Neuronal stem cell (in vitro differentiated cells): ENCODE data around the gene MDK.
A peak's percentile ranks its signal among the peaks of the same experiment; 100 is the strongest.

Source experiments
- DNase-seq: peaks from one replicate; pipeline ENCODE4 v3.0.0-alpha.2; 2013; ENCODE audit warnings: low spot score
- H2AFZ ChIP-seq: one replicate; pipeline ENCODE4 v1.6.1; 2013; ENCODE audit warnings: mild to moderate bottlenecking, low read length, inconsistent platforms
- H2AK5ac ChIP-seq: 2 replicates; pipeline ENCODE4 v1.6.1; 2013; ENCODE audit warnings: low read depth, mild to moderate bottlenecking, inconsistent platforms, low read length, moderate library complexity, mixed read lengths
- H2BK120ac ChIP-seq: 2 replicates; pipeline ENCODE4 v1.6.1; 2013; ENCODE audit warnings: low read depth, mild to moderate bottlenecking, inconsistent platforms, low read length, moderate library complexity, mixed read lengths
- H2BK12ac ChIP-seq: one replicate; pipeline ENCODE4 v1.6.1; 2013; ENCODE audit warnings: low read length, inconsistent platforms
- H2BK15ac ChIP-seq: 2 replicates; pipeline ENCODE4 v1.6.1; 2013; ENCODE audit warnings: mild to moderate bottlenecking, low read length, inconsistent platforms, mixed read lengths
- H2BK5ac ChIP-seq: one replicate; pipeline ENCODE4 v1.6.1; 2013; ENCODE audit warnings: inconsistent platforms, mild to moderate bottlenecking, low read length, moderate library complexity
- H3K14ac ChIP-seq: one replicate; pipeline ENCODE4 v1.6.1; 2013; ENCODE audit warnings: low read length, inconsistent platforms
- H3K18ac ChIP-seq: 2 replicates; pipeline ENCODE4 v1.6.1; 2013; ENCODE audit warnings: low read length, inconsistent platforms
- H3K23ac ChIP-seq: 2 replicates; pipeline ENCODE4 v1.6.1; 2013; ENCODE audit warnings: low read depth, mild to moderate bottlenecking, mixed read lengths, low read length, inconsistent platforms; ENCODE audit not compliant: poor library complexity
- H3K27ac ChIP-seq: replicated peaks from 3 replicates; pipeline ENCODE4 v1.5.1; 2013; ENCODE audit warnings: low read length, inconsistent platforms
- H3K27me3 ChIP-seq, 3 experiments: 2 replicates each; pipeline ENCODE4 v1.6.1; 2013; ENCODE audit warnings: low read length in 3 of 3, mild to moderate bottlenecking in 2 of 3, inconsistent platforms in 1 of 3, low read depth in 1 of 3, mixed read lengths in 1 of 3, moderate library complexity in 1 of 3; ENCODE audit not compliant: control insufficient read depth in 3 of 3, insufficient read depth in 3 of 3
- H3K36me3 ChIP-seq, 2 donors: replicated peaks in 1 of 2; 2 replicates each; pipeline ENCODE4 v1.6.1; 2013; ENCODE audit warnings: low read length in 2 of 2; ENCODE audit not compliant: control insufficient read depth in 2 of 2, insufficient read depth in 2 of 2
- H3K4ac ChIP-seq: 2 replicates; pipeline ENCODE4 v1.6.1; 2013; ENCODE audit warnings: inconsistent platforms, mild to moderate bottlenecking, low read length, moderate library complexity
- H3K4me1 ChIP-seq, 2 donors: 1 replicate in 1 of 2; 2 replicates in 1 of 2; pipeline ENCODE4 v1.6.1; 2013; ENCODE audit warnings: low read length in 2 of 2, low read depth in 1 of 2; ENCODE audit not compliant: control insufficient read depth in 2 of 2, insufficient read depth in 1 of 2
- H3K4me2 ChIP-seq: one replicate; pipeline ENCODE4 v1.6.1; 2013; ENCODE audit warnings: mild to moderate bottlenecking, low read length, inconsistent platforms; ENCODE audit not compliant: insufficient read depth, poor library complexity, severe bottlenecking
- H3K4me3 ChIP-seq, 2 donors: 2 replicates each; pipeline ENCODE4 v1.5.1; 2013; ENCODE audit warnings: low read length in 2 of 2, mild to moderate bottlenecking in 2 of 2, inconsistent platforms in 1 of 2, moderate library complexity in 1 of 2
- H3K79me1 ChIP-seq: one replicate; pipeline ENCODE4 v1.6.1; 2013; ENCODE audit warnings: low read depth, mild to moderate bottlenecking, inconsistent platforms, low read length, moderate library complexity
- H3K9ac ChIP-seq: one replicate; pipeline ENCODE4 v1.6.1; 2013; ENCODE audit warnings: mild to moderate bottlenecking, low read depth, low read length, inconsistent platforms; ENCODE audit not compliant: poor library complexity
- H3K9me3 ChIP-seq, 2 donors: replicated peaks in 1 of 2; 2 replicates each; pipeline versions ENCODE3 to v1.6.1; 2013; ENCODE audit warnings: low read length in 2 of 2, mild to moderate bottlenecking in 2 of 2, inconsistent platforms in 1 of 2, low read depth in 1 of 2, mixed read lengths in 1 of 2, moderate library complexity in 1 of 2; ENCODE audit not compliant: control insufficient read depth in 2 of 2, insufficient read depth in 1 of 2
- H4K8ac ChIP-seq: one replicate; pipeline ENCODE4 v1.6.1; 2013; ENCODE audit warnings: low read depth, mild to moderate bottlenecking, inconsistent platforms, low read length, moderate library complexity
- H4K91ac ChIP-seq: one replicate; pipeline ENCODE4 v1.6.1; 2013; ENCODE audit warnings: low read length, low read depth, mild to moderate bottlenecking, inconsistent platforms; ENCODE audit not compliant: poor library complexity
- WGBS, 2 donors: extraction: QIAGEN DNeasy Blood & Tissue Kit; methylation state at CpG; one replicate each; pipeline ENCODE4 v1.1.7; 2013; ENCODE audit warnings: missing lambda C conversion rate in 2 of 2, mixed read lengths in 1 of 2; ENCODE audit not compliant: insufficient read length in 2 of 2, insufficient replicate concordance in 1 of 2; ENCODE audit errors: extremely low coverage in 2 of 2; 5-methylcytosine and 5-hydroxymethylcytosine counted together

The MDK gene

DNA sequence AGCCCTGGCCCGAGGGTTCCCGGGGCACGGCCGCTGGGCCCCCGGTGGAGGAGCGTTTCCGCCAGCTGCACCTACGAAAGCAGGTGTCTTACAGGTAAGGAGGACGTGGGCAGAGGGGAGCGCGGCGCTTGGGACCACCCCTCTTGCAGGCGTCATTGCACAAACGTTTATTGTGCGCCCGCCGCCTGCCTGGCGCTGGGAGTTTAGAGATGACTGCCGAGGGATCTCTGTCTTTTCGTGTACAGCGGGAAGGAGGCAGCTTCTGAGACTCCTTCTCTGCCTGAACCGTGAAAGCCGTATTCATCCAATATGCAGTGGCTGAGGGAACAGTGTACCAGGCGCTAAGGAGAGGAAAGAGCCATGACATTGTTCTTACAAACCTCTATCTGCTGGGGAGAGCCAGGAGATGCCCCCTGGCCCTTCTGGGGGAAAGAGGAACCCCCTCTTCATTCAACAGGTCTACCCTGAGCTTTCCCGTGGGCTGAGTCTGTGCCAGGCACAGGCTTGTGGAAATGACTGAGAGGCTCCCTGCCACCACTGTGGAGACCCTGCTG is 48.0 kb upstream of the MDK start:
- Histone ChIP-seq H3K27ac (no peak overlapping the region), H3K4me1 (peaks cover 39% of the 10 kb centered on the region in 2 donors), H3K14ac (peak overlapping the region; percentile 56), H3K36me3 (no peaks in the 10 kb centered on the region), H3K4me3 (peak overlapping the region; percentile 48 to 81), H3K27me3 (peaks cover 0 to 30% (median 11%) of the 10 kb centered on the region in 3 experiments), H3K18ac (peak overlapping the region; percentile 96), H3K4ac (no peak overlapping the region), H3K9me3 (no peaks in the 10 kb centered on the region), H3K4me2 (peak overlapping the region; percentile 90), H4K91ac (no peak overlapping the region), H2AFZ (peak overlapping the region; percentile 90), H3K23ac (peak overlapping the region; percentile 69), H3K79me1 (no peaks in the 10 kb centered on the region), H4K8ac (no peak overlapping the region), H3K9ac (peak overlapping the region; percentile 92), H2BK5ac (no peak overlapping the region), H2BK12ac (peak overlapping the region; percentile 11), H2AK5ac (peak overlapping the region; percentile 73), H2BK120ac (no peak overlapping the region), H2BK15ac (peak overlapping the region; percentile 76)
- DNase-seq, result no peak
- no CpG with 5 or more reads among the region's 25 CpGs for WGBS, 2 donors

DNA sequence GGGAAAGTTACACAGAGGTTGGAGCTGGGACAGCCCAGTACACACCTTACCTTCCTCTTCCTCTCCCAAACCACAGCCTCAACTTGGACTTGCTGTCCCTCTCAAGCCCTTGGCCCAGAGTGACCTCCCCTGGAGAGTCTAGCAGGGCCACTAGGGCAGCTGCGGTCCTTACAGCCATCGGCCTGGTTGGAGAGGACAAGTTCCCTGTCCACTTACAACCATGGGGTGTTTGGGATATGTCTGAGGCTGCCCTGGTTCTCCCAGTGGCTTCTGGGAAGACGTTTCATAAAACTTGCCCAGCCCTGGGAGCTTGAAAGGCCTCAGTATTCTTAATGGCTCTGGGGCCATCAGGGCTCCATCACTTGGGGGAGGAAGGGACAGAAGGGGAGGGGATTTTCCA is 47.3 kb upstream of the MDK start:
- peak overlapping the region; percentile 11 for H2BK12ac ChIP-seq
- WGBS, 2 donors, result no CpG with 5 or more reads among the region's 3 CpGs

DNA sequence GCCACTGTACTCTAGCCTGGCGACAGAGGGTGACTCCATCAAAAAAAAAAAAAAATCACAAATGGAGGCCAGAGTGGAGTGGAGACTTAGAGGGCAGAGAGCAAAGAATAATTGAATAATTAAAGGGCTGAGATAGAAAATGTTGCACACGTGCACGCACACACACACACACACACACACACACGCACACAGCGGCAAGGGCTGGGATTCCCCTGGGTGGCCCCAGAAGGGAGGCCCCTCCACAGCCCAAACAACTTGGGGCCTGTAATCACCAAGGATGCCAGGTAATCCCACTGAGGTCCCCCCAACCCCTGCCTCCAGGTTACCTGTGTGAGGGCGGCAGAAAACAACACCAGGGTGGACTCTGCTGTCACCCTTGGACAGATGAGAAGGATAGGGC is 46.2 kb upstream of the MDK start:
- peak overlapping the region; percentile 8 for H2AK5ac ChIP-seq
- peak overlapping the region; percentile 72 for H2AFZ ChIP-seq
- H4K91ac ChIP-seq, result no peak overlapping the region
- H3K27ac ChIP-seq, result no peak overlapping the region
- H3K4me3 ChIP-seq, result no peak overlapping the region
- no peak overlapping the region for H3K23ac ChIP-seq
- no peak overlapping the region for H3K4ac ChIP-seq
- WGBS, 2 donors, result no CpG with 5 or more reads among the region's 6 CpGs
- no peak for DNase-seq
- H3K79me1 ChIP-seq, result no peaks in the 10 kb centered on the region
- no peak overlapping the region for H2BK15ac ChIP-seq
- no peaks in the 10 kb centered on the region for H3K9me3 ChIP-seq
- peak overlapping the region; percentile 8 for H2BK12ac ChIP-seq
- no peak overlapping the region for H3K14ac ChIP-seq
- H3K18ac ChIP-seq, result no peak overlapping the region
- no peak overlapping the region for H4K8ac ChIP-seq
- no peak overlapping the region for H3K9ac ChIP-seq
- H3K4me2 ChIP-seq, result no peak overlapping the region
- no peak overlapping the region for H2BK5ac ChIP-seq
- H3K4me1 ChIP-seq, result peaks cover 45 to 47% of the 10 kb centered on the region in 2 donors
- H2BK120ac ChIP-seq, result no peak overlapping the region
- peaks cover 0 to 30% (median 11%) of the 10 kb centered on the region in 3 experiments for H3K27me3 ChIP-seq
- no peaks in the 10 kb centered on the region for H3K36me3 ChIP-seq

More for the DNA sequence above, 47.3 kb upstream of the MDK start:
- H3K4me1 ChIP-seq, result peaks cover 44 to 46% of the 10 kb centered on the region in 2 donors
- no peak overlapping the region for H3K4me3 ChIP-seq
- H3K14ac ChIP-seq, result no peak overlapping the region
- H3K36me3 ChIP-seq, result no peaks in the 10 kb centered on the region
- no peak overlapping the region for H2AFZ ChIP-seq
- no peak overlapping the region for H3K27ac ChIP-seq
- no peak overlapping the region for H3K4me2 ChIP-seq
- H3K4ac ChIP-seq, result no peak overlapping the region
- no peak overlapping the region for H4K91ac ChIP-seq
- no peak overlapping the region for H2BK5ac ChIP-seq
- H2BK120ac ChIP-seq, result no peak overlapping the region
- no peak overlapping the region for H3K18ac ChIP-seq
- H2BK15ac ChIP-seq, result peak overlapping the region; percentile 76
- peaks cover 0 to 30% (median 11%) of the 10 kb centered on the region in 3 experiments for H3K27me3 ChIP-seq
- no peak for DNase-seq
- peak overlapping the region; percentile 73 for H2AK5ac ChIP-seq
- H4K8ac ChIP-seq, result no peak overlapping the region
- H3K79me1 ChIP-seq, result no peaks in the 10 kb centered on the region
- H3K9ac ChIP-seq, result no peak overlapping the region
- H3K9me3 ChIP-seq, result no peaks in the 10 kb centered on the region
- no peak overlapping the region for H3K23ac ChIP-seq

DNA sequence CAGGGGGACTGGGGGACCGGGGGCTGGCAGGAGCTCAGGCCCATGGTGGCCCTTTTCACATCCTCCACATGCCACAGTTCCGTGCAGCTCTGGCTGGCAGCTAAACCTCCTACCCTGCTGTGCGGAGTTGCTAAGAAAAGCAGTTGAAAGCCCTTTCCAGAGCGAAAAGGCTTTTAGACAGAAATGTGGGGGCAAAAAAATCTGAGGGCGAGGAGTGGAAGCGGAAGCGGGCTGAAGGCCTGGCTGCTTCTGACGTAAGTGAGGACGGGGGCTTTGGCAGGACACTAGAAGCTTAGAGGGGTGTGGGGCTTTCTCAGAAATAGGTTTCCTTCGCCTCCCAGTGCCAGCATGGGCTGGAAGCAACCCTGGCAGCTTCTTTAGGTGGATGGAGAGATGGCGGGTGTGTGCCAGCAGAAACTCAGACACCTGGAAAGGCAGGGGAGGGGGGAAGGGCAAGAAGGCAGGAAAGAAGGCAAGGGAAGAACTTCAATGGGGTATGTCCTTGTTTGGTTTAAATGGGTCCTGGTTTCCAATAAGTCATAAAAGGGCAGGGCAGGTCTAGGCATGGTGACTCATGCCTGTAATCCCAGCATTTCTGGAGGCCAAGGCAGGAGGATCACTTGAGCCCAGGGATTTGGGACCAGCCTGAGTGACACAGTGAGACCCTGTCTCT is 45.4 kb upstream of the MDK start:
- no peak overlapping the region for H3K4me3 ChIP-seq
- no peaks in the 10 kb centered on the region for H3K9me3 ChIP-seq
- H3K18ac ChIP-seq, result peak overlapping the region; percentile 76

More for the DNA sequence above, 45.4 kb upstream of the MDK start:
- Histone ChIP-seq H3K4me1 (peaks cover 38 to 39% of the 10 kb centered on the region in 2 donors), H3K36me3 (no peaks in the 10 kb centered on the region), H3K27me3 (peaks cover 0 to 30% (median 11%) of the 10 kb centered on the region in 3 experiments), H3K27ac (no peak overlapping the region), H2BK12ac (no peak overlapping the region), H3K9ac (no peak overlapping the region), H2BK15ac (no peak overlapping the region), H2BK120ac (no peak overlapping the region), H3K4ac (no peak overlapping the region), H3K23ac (no peak overlapping the region), H2BK5ac (peak overlapping the region; percentile 10), H2AK5ac (peak overlapping the region; percentile 16), H3K4me2 (no peak overlapping the region), H4K91ac (no peak overlapping the region), H3K14ac (no peak overlapping the region), H2AFZ (peak overlapping the region; percentile 72), H4K8ac (no peak overlapping the region), H3K79me1 (no peaks in the 10 kb centered on the region)
- WGBS, 2 donors, result no CpG with 5 or more reads among the region's 11 CpGs
- DNase-seq, result no peak
